Right cardiac atrium (tissue), 5 donors: ENCODE measurements around the gene MRGPRF. TPM values are rescaled to one million over a fixed set of nuclear protein-coding genes. Genes with fewer than 3 reads are reported as not detected.

Experiments used
- ATAC-seq, 2 donors: fragments of 200-7000 bp; cut with Tn5 transposase; one replicate each; pipeline versions ENCODE4 v1.8.0 to v1.9.1; 2020; ENCODE audit warnings: moderate library complexity in 2 of 2, mild to moderate bottlenecking in 1 of 2
- DNase-seq, 3 donors: peaks; one replicate each; pipeline ENCODE4 v3.0.0-alpha.2; 2020
- H3K27ac ChIP-seq: one replicate; pipeline ENCODE4 v1.5.1; 2013; ENCODE audit warnings: mild to moderate bottlenecking, low read length, control low read depth, moderate library complexity
- H3K27me3 ChIP-seq: one replicate; pipeline ENCODE4 v1.6.1; 2013; ENCODE audit not compliant: control insufficient read depth, insufficient read depth
- H3K4me1 ChIP-seq: one replicate; pipeline ENCODE4 v1.6.1; 2013; ENCODE audit warnings: low read length; ENCODE audit not compliant: control insufficient read depth, insufficient read depth
- H3K4me3 ChIP-seq: one replicate; pipeline ENCODE4 v1.5.1; 2013; ENCODE audit warnings: low read length, control low read depth
- H3K9me3 ChIP-seq: one replicate; pipeline ENCODE4 v1.6.1; 2013; ENCODE audit warnings: low read length; ENCODE audit not compliant: control insufficient read depth
- WGBS: extraction: QIAGEN DNeasy Blood & Tissue Kit; methylation state at CpG from one replicate; pipeline ENCODE4 v1.1.7; 2013; 5-methylcytosine and 5-hydroxymethylcytosine counted together
- intact Hi-C, 4 donors: fragments of 100-400 bp; cut with DNase I; formaldehyde crosslinking; loops; one replicate each; pipeline versions ENCODE4 v1.11.0 to v1.14.0; 2022 to 2023
- polyA plus RNA-seq: library from polyadenylated mRNA; stranded (reverse); fragments of 200-250 nt; gene quantifications from one replicate; pipeline ENCODE4 v1.2.3, GENCODE V29; 2013
- total RNA-seq, 4 donors: library from RNA; stranded (reverse); fragmentation: NEBNext Ultra II Directional; extraction: Animal tissue kit (Norgen Biotek cat#: 25700); gene quantifications; one replicate each; pipeline ENCODE4 v1.2.1, GENCODE V29; 2021
- donor health status: healthy with polysubstance abuse.
- donor health status: DM: no; HTN: yes; CAD: no.
- donor health status: DM: no; HTN: no; CAD: no.
- donor health status: DM: no; HTN: yes; CAD: no; lungs with severe emphysema.
- donor health status: DM: yes; HTN: yes; CAD: no.

The MRGPRF gene
- total and polyA plus RNA-seq, 5 donors, result 4.6 to 16.2 (median 9.4) TPM

GRCh38 chr11:68966894-68967780 is 45.9 kb downstream of the MRGPRF start:
- no peak for ATAC-seq
- no peaks in the 10 kb centered on the region for H3K9me3 ChIP-seq
- H3K27ac ChIP-seq, result no peak overlapping the region
- DNase-seq, result no peak
- no peak overlapping the region for H3K4me3 ChIP-seq
- H3K4me1 ChIP-seq, result peaks cover 5% of the 10 kb centered on the region
- H3K27me3 ChIP-seq, result no peaks in the 10 kb centered on the region
- intact Hi-C loops, result no loop called here
- WGBS, result 85% methylated on average over 9 of the region's 9 CpGs

GRCh38 chr11:68965901-68966853 is 46.9 kb downstream of the MRGPRF start:
- Histone ChIP-seq H3K9me3 (no peaks in the 10 kb centered on the region), H3K4me3 (no peak overlapping the region), H3K27me3 (no peaks in the 10 kb centered on the region), H3K4me1 (peaks cover 5% of the 10 kb centered on the region), H3K27ac (no peak overlapping the region)
- intact Hi-C loops, result no loop called here
- ATAC-seq, result peak; percentile 25 to 34
- peak in 1 of 3 donors; percentile 74 for DNase-seq
- 61% methylated on average over 15 of the region's 15 CpGs for WGBS

GRCh38 chr11:68963779-68964178 is 49.3 kb downstream of the MRGPRF start:
- DNase-seq (no peak), ATAC-seq (peak; percentile 58 to 59)
- Histone ChIP-seq H3K9me3 (no peaks in the 10 kb centered on the region), H3K4me1 (peaks cover 5% of the 10 kb centered on the region), H3K27me3 (no peaks in the 10 kb centered on the region), H3K4me3 (no peak overlapping the region), H3K27ac (no peak overlapping the region)
- whole genome bisulfite sequencing, result 90% methylated on average over 3 of the region's 3 CpGs
- intact Hi-C loops, result no loop called here

- H3K4me3 ChIP-seq, result no peak overlapping the region
- peaks cover 5% of the 10 kb centered on the region for H3K4me1 ChIP-seq
- H3K9me3 ChIP-seq, result no peaks in the 10 kb centered on the region
- no peak for ATAC-seq
- intact Hi-C loops, result no loop called here
- no peak overlapping the region for H3K27ac ChIP-seq
- no peak for DNase-seq
- WGBS, result 74% methylated on average over 16 of the region's 16 CpGs
- H3K27me3 ChIP-seq, result no peaks in the 10 kb centered on the region
Observed at GRCh38 chr11:68962527-68963250, 50.4 kb downstream of the MRGPRF start.

GRCh38 chr11:68961245-68961644 is 51.8 kb downstream of the MRGPRF start:
- intact Hi-C loops, result no loop called here
- ATAC-seq (no peak), DNase-seq (no peak)
- no peak overlapping the region for H3K4me3 ChIP-seq
- H3K27me3 ChIP-seq, result no peaks in the 10 kb centered on the region
- peaks cover 2% of the 10 kb centered on the region for H3K4me1 ChIP-seq
- 75% methylated on average over 8 of the region's 8 CpGs for WGBS
- no peaks in the 10 kb centered on the region for H3K9me3 ChIP-seq
- H3K27ac ChIP-seq, result no peak overlapping the region

- H3K27ac ChIP-seq, result no peak overlapping the region
- ATAC-seq (no peak), DNase-seq (no peak)
- no peaks in the 10 kb centered on the region for H3K4me1 ChIP-seq
- H3K4me3 ChIP-seq, result no peak overlapping the region
- H3K9me3 ChIP-seq, result no peaks in the 10 kb centered on the region
- WGBS, result 86% methylated on average over 25 of the region's 25 CpGs
- no peaks in the 10 kb centered on the region for H3K27me3 ChIP-seq
- intact Hi-C loops, result no loop called here
Observed at GRCh38 chr11:68960294-68961071, 52.6 kb downstream of the MRGPRF start.

- no peaks in the 10 kb centered on the region for H3K9me3 ChIP-seq
- intact Hi-C loops, result no loop called here
- H3K27ac ChIP-seq, result no peak overlapping the region
- H3K4me3 ChIP-seq, result no peak overlapping the region
- 92% methylated on average over 31 of the region's 31 CpGs for WGBS
- no peaks in the 10 kb centered on the region for H3K27me3 ChIP-seq
- H3K4me1 ChIP-seq, result no peaks in the 10 kb centered on the region
- ATAC-seq (no peak), DNase-seq (no peak)
Observed at GRCh38 chr11:68959465-68960293, 53.4 kb downstream of the MRGPRF start.

- H3K4me1 ChIP-seq, result no peaks in the 10 kb centered on the region
- H3K4me3 ChIP-seq, result no peak overlapping the region
- H3K27ac ChIP-seq, result no peak overlapping the region
- intact Hi-C loops, result no loop called here
- no peaks in the 10 kb centered on the region for H3K27me3 ChIP-seq
- no peak for ATAC-seq
- DNase-seq, result peak in 1 of 3 donors; percentile 14
- H3K9me3 ChIP-seq, result no peaks in the 10 kb centered on the region
- WGBS, result 92% methylated on average over 9 of the region's 9 CpGs
Observed at GRCh38 chr11:68958211-68958610, 54.8 kb downstream of the MRGPRF start.

GRCh38 chr11:68956547-68957254 is 56.3 kb downstream of the MRGPRF start:
- H3K27me3 ChIP-seq, result no peaks in the 10 kb centered on the region
- peak in 1 of 3 donors; percentile 49 for DNase-seq

More at GRCh38 chr11:68956547-68957254, 56.3 kb downstream of the MRGPRF start:
- Histone ChIP-seq H3K4me3 (no peak overlapping the region), H3K4me1 (no peaks in the 10 kb centered on the region), H3K27ac (no peak overlapping the region), H3K9me3 (no peaks in the 10 kb centered on the region)
- 71% methylated on average over 12 of the region's 12 CpGs for WGBS
- intact Hi-C loops, result no loop called here
- no peak for ATAC-seq
